ENCODE measurements around the gene SPDYE2B.
"Not testable (repeated sequence)": the region's sequence is repeated elsewhere in the genome, so short reads cannot be mapped to it uniquely, and the experiment has no call there.

DNA sequence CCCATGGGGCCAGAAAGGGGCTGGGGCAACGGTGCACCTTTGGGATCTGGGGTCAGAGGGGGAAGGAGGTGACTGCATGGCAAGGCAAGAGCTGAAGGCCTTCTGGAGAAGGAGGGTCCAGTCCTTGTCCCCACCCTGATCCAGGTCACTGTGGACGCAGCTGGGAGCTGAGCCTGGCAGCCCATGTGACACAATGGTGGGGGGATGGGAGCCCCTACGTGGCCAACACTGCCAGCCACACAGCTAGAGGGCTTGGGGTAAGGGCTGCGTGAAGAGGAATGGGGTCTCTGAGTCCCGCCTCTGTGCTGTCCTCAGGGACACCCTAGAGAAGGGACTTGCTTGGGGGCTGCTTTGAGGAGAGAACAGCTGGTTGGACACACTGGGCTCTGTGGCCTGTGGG, 30.7 kb downstream of the SPDYE2B start:
- TF ChIP-seq, protein P1, sequence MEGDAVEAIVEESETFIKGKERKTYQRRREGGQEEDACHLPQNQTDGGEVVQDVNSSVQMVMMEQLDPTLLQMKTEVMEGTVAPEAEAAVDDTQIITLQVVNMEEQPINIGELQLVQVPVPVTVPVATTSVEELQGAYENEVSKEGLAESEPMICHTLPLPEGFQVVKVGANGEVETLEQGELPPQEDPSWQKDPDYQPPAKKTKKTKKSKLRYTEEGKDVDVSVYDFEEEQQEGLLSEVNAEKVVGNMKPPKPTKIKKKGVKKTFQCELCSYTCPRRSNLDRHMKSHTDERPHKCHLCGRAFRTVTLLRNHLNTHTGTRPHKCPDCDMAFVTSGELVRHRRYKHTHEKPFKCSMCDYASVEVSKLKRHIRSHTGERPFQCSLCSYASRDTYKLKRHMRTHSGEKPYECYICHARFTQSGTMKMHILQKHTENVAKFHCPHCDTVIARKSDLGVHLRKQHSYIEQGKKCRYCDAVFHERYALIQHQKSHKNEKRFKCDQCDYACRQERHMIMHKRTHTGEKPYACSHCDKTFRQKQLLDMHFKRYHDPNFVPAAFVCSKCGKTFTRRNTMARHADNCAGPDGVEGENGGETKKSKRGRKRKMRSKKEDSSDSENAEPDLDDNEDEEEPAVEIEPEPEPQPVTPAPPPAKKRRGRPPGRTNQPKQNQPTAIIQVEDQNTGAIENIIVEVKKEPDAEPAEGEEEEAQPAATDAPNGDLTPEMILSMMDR (IDR thresholded peaks at IDR 0.05): not testable (repeated sequence)
- TF ChIP-seq POLR2A (IDR thresholded peaks at IDR 0.05): not testable (repeated sequence)
